Measurements from ENCODE around the gene MCAT. TPM values are rescaled to one million over a fixed set of nuclear protein-coding genes. Genes with fewer than 3 reads are reported as not detected.

Gene MCAT
- total and polyA plus RNA-seq, 2 of the 4 experiments (the other 2 are of a cell fraction): 7.3 to 19.7 TPM

DNA sequence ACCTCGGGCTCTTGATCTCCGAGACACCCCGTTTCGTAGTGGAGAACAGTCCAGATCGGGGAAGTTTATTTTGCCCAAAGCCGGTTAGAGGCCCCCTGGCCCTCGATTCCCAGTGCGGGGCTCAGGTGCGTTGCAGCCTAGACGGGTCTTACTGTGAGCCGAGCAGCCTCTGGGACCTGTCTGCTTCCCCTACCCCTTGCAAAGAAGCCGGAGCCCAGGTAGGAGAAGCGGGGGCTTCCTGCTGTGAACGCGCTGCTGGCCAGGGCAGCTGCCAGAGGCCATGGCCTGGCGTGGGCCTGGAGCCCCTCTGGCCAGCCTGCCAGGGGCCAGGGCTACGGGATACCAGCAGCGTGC is 8.8 kb upstream of the MCAT start:
- peaks cover 7 to 55% of the 10 kb centered on the region in 2 experiments for H3K79me1 ChIP-seq (ENCODE audit: low read depth in 1 of 2, low read length in 2 of 2)
- peak overlapping the region; percentile 76 for H3K4me3 ChIP-seq (ENCODE audit: insufficient read depth, low read depth, low read length)
- H3K56ac ChIP-seq (ENCODE audit: extremely low read depth, insufficient read depth, low read length): no peak overlapping the region
- H3K4me2 ChIP-seq (ENCODE audit: low read depth, low read length): peak overlapping the region; percentile 98
- peak overlapping the region; percentile 59; the same call in 1 of the 2 replicates for H4K5ac ChIP-seq (ENCODE audit: low read depth, low read length)
- intact Hi-C loops (cut with micrococcal nuclease): no loop called here
- peak overlapping the region; percentile 91 for H2AK9ac ChIP-seq (replicated peaks; ENCODE audit: low read depth, low read length, poor library complexity)
- in situ Hi-C loops (cut with MboI; ENCODE audit: low sequenced_read_pairs): no loop called here
- no peaks in the 10 kb centered on the region for H3K27me3 ChIP-seq (ENCODE audit: control insufficient read depth, insufficient read depth, low read length)
- H3K4me1 ChIP-seq (ENCODE audit: control insufficient read depth, insufficient read depth, low read length): peaks cover 11% of the 10 kb centered on the region
- ATAC-seq (ENCODE audit: low read depth) (peak; percentile 1; the same call in 1 of the 2 replicates), DNase-seq (no peak)
- peak overlapping the region; percentile 32 to 72 for H4K8ac ChIP-seq (ENCODE audit: low read depth in 2 of 2, low read length in 2 of 2)
- H2BK15ac ChIP-seq (ENCODE audit: low read depth, low read length): no peak overlapping the region
- ChIA-PET CTCF (interaction anchor here (0.7 kb wide), 1 partner anchor 36 kb away, joined by 3 read pairs; no protein-coding TSS in a partner anchor), POLR2A (ENCODE audit: unreplicated experiment) (no interaction called here)
- no TSS peak for BruUV-seq (replicated peaks)
- H2AFZ ChIP-seq (replicated peaks; ENCODE audit: low read length, poor library complexity): peak overlapping the region; percentile 96
- peak overlapping the region; percentile 82 for H3K27ac ChIP-seq (ENCODE audit: insufficient read depth, low read length)
- peaks cover 13% of the 10 kb centered on the region; the same call in 1 of the 2 replicates for H3K9me1 ChIP-seq (ENCODE audit: insufficient read depth, low read length)
- WGBS, 2 experiments (ENCODE audit: extremely low coverage in 2 of 2, insufficient read length in 1 of 2): 24% methylated on average over 10 of the region's 18 CpGs; no CpG with 5 or more reads in 1 of the 2 experiments
- peak overlapping the region; percentile 61 for H2BK5ac ChIP-seq (ENCODE audit: low read depth, low read length, poor library complexity, severe bottlenecking)
- H3K18ac ChIP-seq (ENCODE audit: low read depth, low read length): no peak overlapping the region
- H3K9ac ChIP-seq (ENCODE audit: low read depth, low read length): peak overlapping the region; percentile 71
- peak overlapping the region; percentile 76 for H4K91ac ChIP-seq (ENCODE audit: insufficient read depth, low read depth, low read length)
- peaks cover 27% of the 10 kb centered on the region for H4K20me1 ChIP-seq (ENCODE audit: insufficient read depth, low read length)
- no peaks in the 10 kb centered on the region for H3K9me3 ChIP-seq (ENCODE audit: control insufficient read depth, insufficient read depth, low read length)
- H2AK5ac ChIP-seq (ENCODE audit: low read depth, low read length): peak overlapping the region; percentile 71
- H3K14ac ChIP-seq (replicated peaks; ENCODE audit: low read depth, low read length): peak overlapping the region; percentile 89
- H3K36me3 ChIP-seq (ENCODE audit: control insufficient read depth, insufficient read depth, low read length): peaks cover 2% of the 10 kb centered on the region; the same call in 1 of the 2 replicates
- peak overlapping the region; percentile 44; the same call in 1 of the 2 replicates for H2BK120ac ChIP-seq (ENCODE audit: low read depth, low read length)
- dilution Hi-C loops (cut with HindIII; ENCODE audit: low sequenced_read_pairs, unreplicated experiment): no loop called here
- peak overlapping the region; percentile 84 for H3K4ac ChIP-seq (ENCODE audit: low read depth, low read length)
- peak overlapping the region; percentile 58; the same call in 1 of the 2 replicates for H3K23ac ChIP-seq (ENCODE audit: low read depth, low read length)
- TF ChIP-seq FOS (IDR thresholded peaks at IDR 0.05; ENCODE audit: low read depth, low read length) (no peak), RCOR1 (IDR thresholded peaks at IDR 0.05; ENCODE audit: insufficient replicate concordance, low read length) (no peak), BHLHE40 (IDR thresholded peaks at IDR 0.05; ENCODE audit: low read depth, low read length) (no peak), NFE2L2 (IDR thresholded peaks at IDR 0.05; ENCODE audit: low read depth, low read length) (no peak), RAD21 (IDR thresholded peaks at IDR 0.05; ENCODE audit: low read length) (no peak), POLR2A (IDR thresholded peaks at IDR 0.05; ENCODE audit: low read depth, low read length) (no peak), MAZ (IDR thresholded peaks at IDR 0.05; ENCODE audit: borderline replicate concordance, low read depth, low read length) (no peak), CEBPB (IDR thresholded peaks at IDR 0.05; ENCODE audit: low read depth, low read length) (no peak), MAFK (IDR thresholded peaks at IDR 0.05; ENCODE audit: low read depth, low read length) (no peak), SMC3 (IDR thresholded peaks at IDR 0.05; ENCODE audit: low read depth, low read length) (no peak), MXI1 (IDR thresholded peaks at IDR 0.05; ENCODE audit: borderline replicate concordance, low read depth, low read length) (no peak), CHD1 (IDR thresholded peaks at IDR 0.05; ENCODE audit: low read depth, low read length) (no peak), RFX5 (IDR thresholded peaks at IDR 0.05; ENCODE audit: low read depth, low read length) (no peak)
- TF ChIP-seq, protein P1, sequence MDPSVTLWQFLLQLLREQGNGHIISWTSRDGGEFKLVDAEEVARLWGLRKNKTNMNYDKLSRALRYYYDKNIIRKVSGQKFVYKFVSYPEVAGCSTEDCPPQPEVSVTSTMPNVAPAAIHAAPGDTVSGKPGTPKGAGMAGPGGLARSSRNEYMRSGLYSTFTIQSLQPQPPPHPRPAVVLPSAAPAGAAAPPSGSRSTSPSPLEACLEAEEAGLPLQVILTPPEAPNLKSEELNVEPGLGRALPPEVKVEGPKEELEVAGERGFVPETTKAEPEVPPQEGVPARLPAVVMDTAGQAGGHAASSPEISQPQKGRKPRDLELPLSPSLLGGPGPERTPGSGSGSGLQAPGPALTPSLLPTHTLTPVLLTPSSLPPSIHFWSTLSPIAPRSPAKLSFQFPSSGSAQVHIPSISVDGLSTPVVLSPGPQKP (IDR thresholded peaks at IDR 0.05; ENCODE audit: borderline replicate concordance, low read depth, low read length): no peak
- TF ChIP-seq, protein P2, sequence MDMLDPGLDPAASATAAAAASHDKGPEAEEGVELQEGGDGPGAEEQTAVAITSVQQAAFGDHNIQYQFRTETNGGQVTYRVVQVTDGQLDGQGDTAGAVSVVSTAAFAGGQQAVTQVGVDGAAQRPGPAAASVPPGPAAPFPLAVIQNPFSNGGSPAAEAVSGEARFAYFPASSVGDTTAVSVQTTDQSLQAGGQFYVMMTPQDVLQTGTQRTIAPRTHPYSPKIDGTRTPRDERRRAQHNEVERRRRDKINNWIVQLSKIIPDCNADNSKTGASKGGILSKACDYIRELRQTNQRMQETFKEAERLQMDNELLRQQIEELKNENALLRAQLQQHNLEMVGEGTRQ (IDR thresholded peaks at IDR 0.05; ENCODE audit: low read depth, low read length): no peak
- TF ChIP-seq, protein P3, sequence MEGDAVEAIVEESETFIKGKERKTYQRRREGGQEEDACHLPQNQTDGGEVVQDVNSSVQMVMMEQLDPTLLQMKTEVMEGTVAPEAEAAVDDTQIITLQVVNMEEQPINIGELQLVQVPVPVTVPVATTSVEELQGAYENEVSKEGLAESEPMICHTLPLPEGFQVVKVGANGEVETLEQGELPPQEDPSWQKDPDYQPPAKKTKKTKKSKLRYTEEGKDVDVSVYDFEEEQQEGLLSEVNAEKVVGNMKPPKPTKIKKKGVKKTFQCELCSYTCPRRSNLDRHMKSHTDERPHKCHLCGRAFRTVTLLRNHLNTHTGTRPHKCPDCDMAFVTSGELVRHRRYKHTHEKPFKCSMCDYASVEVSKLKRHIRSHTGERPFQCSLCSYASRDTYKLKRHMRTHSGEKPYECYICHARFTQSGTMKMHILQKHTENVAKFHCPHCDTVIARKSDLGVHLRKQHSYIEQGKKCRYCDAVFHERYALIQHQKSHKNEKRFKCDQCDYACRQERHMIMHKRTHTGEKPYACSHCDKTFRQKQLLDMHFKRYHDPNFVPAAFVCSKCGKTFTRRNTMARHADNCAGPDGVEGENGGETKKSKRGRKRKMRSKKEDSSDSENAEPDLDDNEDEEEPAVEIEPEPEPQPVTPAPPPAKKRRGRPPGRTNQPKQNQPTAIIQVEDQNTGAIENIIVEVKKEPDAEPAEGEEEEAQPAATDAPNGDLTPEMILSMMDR (conservative IDR thresholded peaks at IDR 0.05; ENCODE audit: low read depth, low read length): no peak
- no peak overlapping the region; the same call in 1 of the 2 replicates for H2BK20ac ChIP-seq (ENCODE audit: low read depth, low read length)

All from IMR-90 (cell line).